HepG2 (cell line): ENCODE results near the gene SSU72. TPM values are rescaled to one million over a fixed set of nuclear protein-coding genes. Genes with fewer than 3 reads are reported as not detected.

Experiments used
- polyA plus RNA-seq, 8 experiments: library from polyadenylated mRNA; depleted of rRNA in 3 of 8; stranded (reverse) in 7 of 8; unstranded in 1 of 8; fragments of >200 nt; fragmentation: Illumina TruSeq in 4 of 8; extraction: Trizol in 4 of 8; gene quantifications; 2 replicates each; pipeline versions ENCODE4 v1.2.1 to v1.2.3, GENCODE V29; 2011 to 2016; ENCODE audit warnings: low read depth in 4 of 8, missing spikeins in 1 of 8, mixed read lengths in 1 of 8; ENCODE audit not compliant: insufficient read depth in 1 of 8
- total RNA-seq, 5 experiments: library from RNA; depleted of rRNA; stranded (reverse); fragments of >200 nt; fragmentation: Illumina TruSeq; extraction: Trizol; gene quantifications; 2 replicates each; pipeline ENCODE4 v1.2.3, GENCODE V29; 2016; ENCODE audit warnings: low read depth in 1 of 5

Gene SSU72
- total and polyA plus RNA-seq, 2 of the 13 experiments (the other 11 are each of a cell fraction or from before 2014, with no cell fraction given) = 42.8 to 67.1 TPM

Other genes with a start within 250 kb of the SSU72 start
- 0.15 TPM in 1 of 2 replicates, not detected in the other for gene TAS1R3, start 243.6 kb downstream of the SSU72 start, total RNA-seq (2016; rRNA removed; fragmentation: Illumina TruSeq; extraction: Trizol)
- gene TAS1R3, start 243.6 kb downstream of the SSU72 start, polyA plus RNA-seq (2011; rRNA removed) = 0.13 and 0.20 TPM in 2 replicates
- gene DVL1, start 225.4 kb downstream of the SSU72 start, total RNA-seq (2016; rRNA removed; fragmentation: Illumina TruSeq; extraction: Trizol) = 42.8 and 60.4 TPM in 2 replicates
- gene DVL1, start 225.4 kb downstream of the SSU72 start, polyA plus RNA-seq (2011; rRNA removed) = 30.8 and 49.5 TPM in 2 replicates
- gene MXRA8, start 216.3 kb downstream of the SSU72 start, total RNA-seq (2016; rRNA removed; fragmentation: Illumina TruSeq; extraction: Trizol) = 5.4 and 19.8 TPM in 2 replicates
- 44.8 and 71.0 TPM in 2 replicates for gene MXRA8, start 216.3 kb downstream of the SSU72 start, polyA plus RNA-seq (2011; rRNA removed)
- gene AURKAIP1, start 199.7 kb downstream of the SSU72 start, total RNA-seq (2016; rRNA removed; fragmentation: Illumina TruSeq; extraction: Trizol) = 161 and 175 TPM in 2 replicates
- gene AURKAIP1, start 199.7 kb downstream of the SSU72 start, polyA plus RNA-seq (2011; rRNA removed) = 64.6 and 69.5 TPM in 2 replicates
- gene CCNL2, start 175.5 kb downstream of the SSU72 start, total RNA-seq (2016; rRNA removed; fragmentation: Illumina TruSeq; extraction: Trizol) = 19.6 and 105 TPM in 2 replicates
- 340 and 452 TPM in 2 replicates for gene CCNL2, start 175.5 kb downstream of the SSU72 start, polyA plus RNA-seq (2011; rRNA removed)
- gene MRPL20, start 167.6 kb downstream of the SSU72 start, total RNA-seq (2016; rRNA removed; fragmentation: Illumina TruSeq; extraction: Trizol) = 127 and 175 TPM in 2 replicates
- gene MRPL20, start 167.6 kb downstream of the SSU72 start, polyA plus RNA-seq (2011; rRNA removed) = 59.0 and 59.2 TPM in 2 replicates
- gene ANKRD65, start 153.6 kb downstream of the SSU72 start, total RNA-seq (2016; rRNA removed; fragmentation: Illumina TruSeq; extraction: Trizol) = 28.3 and 30.1 TPM in 2 replicates
- 12.1 and 13.2 TPM in 2 replicates for gene ANKRD65, start 153.6 kb downstream of the SSU72 start, polyA plus RNA-seq (2011; rRNA removed)
- gene VWA1, start 139.2 kb downstream of the SSU72 start, total RNA-seq (2016; rRNA removed; fragmentation: Illumina TruSeq; extraction: Trizol) = 25.1 and 57.5 TPM in 2 replicates
- gene VWA1, start 139.2 kb downstream of the SSU72 start, polyA plus RNA-seq (2011; rRNA removed) = 40.9 and 61.3 TPM in 2 replicates
- gene ATAD3C, start 125.2 kb downstream of the SSU72 start, total RNA-seq (2016; rRNA removed; fragmentation: Illumina TruSeq; extraction: Trizol) = 3.2 and 4.7 TPM in 2 replicates
- gene ATAD3C, start 125.2 kb downstream of the SSU72 start, polyA plus RNA-seq (2011; rRNA removed) = 2.4 and 3.5 TPM in 2 replicates
- 21.1 and 31.1 TPM in 2 replicates for gene ATAD3B, start 103.1 kb downstream of the SSU72 start, total RNA-seq (2016; rRNA removed; fragmentation: Illumina TruSeq; extraction: Trizol)
- 9.6 and 15.4 TPM in 2 replicates for gene ATAD3B, start 103.1 kb downstream of the SSU72 start, polyA plus RNA-seq (2011; rRNA removed)
- gene ATAD3A, start 62.7 kb downstream of the SSU72 start, total RNA-seq (2016; rRNA removed; fragmentation: Illumina TruSeq; extraction: Trizol) = 33.4 and 49.0 TPM in 2 replicates
- gene ATAD3A, start 62.7 kb downstream of the SSU72 start, polyA plus RNA-seq (2011; rRNA removed) = 10.6 and 15.5 TPM in 2 replicates
- gene TMEM240, start 34.2 kb downstream of the SSU72 start, total RNA-seq (2016; rRNA removed; fragmentation: Illumina TruSeq; extraction: Trizol) = not detected in 2 replicates
- gene TMEM240, start 34.2 kb downstream of the SSU72 start, polyA plus RNA-seq (2011; rRNA removed) = 0.17 and 0.21 TPM in 2 replicates
- 2.0 and 2.5 TPM in 2 replicates for gene FNDC10, start 25.3 kb upstream of the SSU72 start, total RNA-seq (2016; rRNA removed; fragmentation: Illumina TruSeq; extraction: Trizol)
- 2.2 and 3.1 TPM in 2 replicates for gene FNDC10, start 25.3 kb upstream of the SSU72 start, polyA plus RNA-seq (2011; rRNA removed)
- gene MIB2, start 40.6 kb upstream of the SSU72 start, total RNA-seq (2016; rRNA removed; fragmentation: Illumina TruSeq; extraction: Trizol) = 10.3 and 30.4 TPM in 2 replicates
- 19.9 and 31.3 TPM in 2 replicates for gene MIB2, start 40.6 kb upstream of the SSU72 start, polyA plus RNA-seq (2011; rRNA removed)
- 0.75 and 1.0 TPM in 2 replicates for gene MMP23B, start 57.3 kb upstream of the SSU72 start, total RNA-seq (2016; rRNA removed; fragmentation: Illumina TruSeq; extraction: Trizol)
- gene MMP23B, start 57.3 kb upstream of the SSU72 start, polyA plus RNA-seq (2011; rRNA removed) = 0.61 and 2.0 TPM in 2 replicates
- 12.4 and 15.1 TPM in 2 replicates for gene CDK11B, start 84.1 kb upstream of the SSU72 start, total RNA-seq (2016; rRNA removed; fragmentation: Illumina TruSeq; extraction: Trizol)
- gene CDK11B, start 84.1 kb upstream of the SSU72 start, polyA plus RNA-seq (2011; rRNA removed) = 3.6 and 3.9 TPM in 2 replicates
- gene SLC35E2B, start 117.9 kb upstream of the SSU72 start, total RNA-seq (2016; rRNA removed; fragmentation: Illumina TruSeq; extraction: Trizol) = 10.2 and 14.1 TPM in 2 replicates
- gene SLC35E2B, start 117.9 kb upstream of the SSU72 start, polyA plus RNA-seq (2011; rRNA removed) = 19.7 and 25.8 TPM in 2 replicates
- gene CDK11A, start 149.5 kb upstream of the SSU72 start, total RNA-seq (2016; rRNA removed; fragmentation: Illumina TruSeq; extraction: Trizol) = 4.7 and 17.9 TPM in 2 replicates
- gene CDK11A, start 149.5 kb upstream of the SSU72 start, polyA plus RNA-seq (2011; rRNA removed) = 11.2 and 14.2 TPM in 2 replicates
- gene NADK, start 203.6 kb upstream of the SSU72 start, total RNA-seq (2016; rRNA removed; fragmentation: Illumina TruSeq; extraction: Trizol) = 47.6 and 60.1 TPM in 2 replicates
- gene NADK, start 203.6 kb upstream of the SSU72 start, polyA plus RNA-seq (2011; rRNA removed) = 56.6 and 74.9 TPM in 2 replicates